A549 (cell line): ENCODE measurements around the gene MIA3. TPM values are rescaled to one million over a fixed set of nuclear protein-coding genes. Genes with fewer than 3 reads are reported as not detected.

Experiments
- ATAC-seq, 2 experiments: fragments of 200-7000 bp in 1 of 2; fragments of >200 bp in 1 of 2; cut with Nextera tagmentation in 1 of 2; cut with Tn5 transposase in 1 of 2; 3 replicates each; pipeline versions ENCODE4 v1.8.0 to v1.9.1; 2018 to 2020; ENCODE audit warnings: mild to moderate bottlenecking in 1 of 2, moderate library complexity in 1 of 2
- CTCF ChIA-PET: fragments of 300-600 bp; sonication (Branson Sonifier 250); formaldehyde crosslinking; extraction: SDS; loops from one replicate; lab custom pipeline; 2021; ENCODE audit warnings: antibody characterized with exemption, inconsistent platforms; lab: Yijun Ruan, JAX
- POLR2A ChIA-PET: fragments of 350-600 bp; formaldehyde crosslinking; extraction: SDS; loops from one replicate; lab custom pipeline; 2021; ENCODE audit warnings: antibody characterized with exemption, inconsistent platforms; lab: Yijun Ruan, JAX
- DNase-seq, 2 experiments: peaks; one replicate each; pipeline versions ENCODE4 v3.0.0 to v3.0.0-alpha.2; 2011 to 2016; ENCODE audit warnings: low read depth in 1 of 2, low spot score in 1 of 2
- FAIRE-seq: peaks from 2 replicates; lab custom pipeline; 2011; peaks lifted over from hg19 to GRCh38; lab: Jason Lieb, UNC
- H3K27ac ChIP-seq, 2 experiments: fragments of >200 bp; sonication (Bioruptor Twin); formaldehyde crosslinking; 3 replicates each; pipeline ENCODE4 v1.5.1; 2016 to 2017
- H3K4me1 ChIP-seq: fragments of >200 bp; sonication (Bioruptor Twin); formaldehyde crosslinking; 3 replicates; pipeline ENCODE4 v1.6.1; 2016
- H3K4me2 ChIP-seq: fragments of >200 bp; sonication (Bioruptor Twin); formaldehyde crosslinking; 3 replicates; pipeline ENCODE4 v1.6.1; 2016
- H3K4me3 ChIP-seq: fragments of >200 bp; sonication (Bioruptor Twin); formaldehyde crosslinking; 3 replicates; pipeline ENCODE4 v1.5.1; 2016
- H3K9me3 ChIP-seq: fragments of >200 bp; sonication (Bioruptor Twin); formaldehyde crosslinking; 3 replicates; pipeline ENCODE4 v1.6.1; 2016
- ATOH8 ChIP-seq: fragments of 250-450 bp; sonication (Bioruptor Pico); IDR thresholded peaks from 2 replicates; pipeline ENCODE4 v1.5.0; 2020; ENCODE audit warnings: low read depth, mild to moderate bottlenecking, moderate library complexity
- BCL3 ChIP-seq: fragments of >200 bp; sonication (Bioruptor Twin); formaldehyde crosslinking; IDR thresholded peaks from 3 replicates; pipeline ENCODE4 v1.6.1; 2016
- CBX8 ChIP-seq: fragments of 200-600 bp; sonication (generic); IDR thresholded peaks from 2 replicates; pipeline ENCODE4 v1.6.1; 2016
- CEBPB ChIP-seq, 2 experiments: fragments of >200 bp in 1 of 2; sonication (Bioruptor Twin) in 1 of 2; formaldehyde crosslinking in 1 of 2; IDR thresholded peaks; 2 replicates each; pipeline ENCODE4 v1.6.1; 2012 to 2016
- CHD2 ChIP-seq: fragments of 150-350 bp; IDR thresholded peaks from 2 replicates; pipeline ENCODE4 v1.6.1; 2014; ENCODE audit warnings: low read length; ENCODE audit not compliant: partially characterized antibody
- E2F6 ChIP-seq: IDR thresholded peaks from 2 replicates; pipeline ENCODE4 v1.6.1; 2012; ENCODE audit warnings: low read depth, borderline replicate concordance
- EHMT2 ChIP-seq: fragments of 200-600 bp; sonication (generic); IDR thresholded peaks from 2 replicates; pipeline ENCODE4 v1.6.1; 2016; ENCODE audit warnings: antibody characterized with exemption, low read depth, mild to moderate bottlenecking, moderate library complexity
- EP300 ChIP-seq, 2 experiments: fragments of >200 bp; sonication (Bioruptor Twin); formaldehyde crosslinking; IDR thresholded peaks; 2 replicates in 1 of 2; 3 replicates in 1 of 2; pipeline ENCODE4 v1.6.1; 2016 to 2017
- FOSL2 ChIP-seq, 2 experiments: fragments of 450-650 bp in 1 of 2; fragments of >200 bp in 1 of 2; sonication (Bioruptor Twin) in 1 of 2; formaldehyde crosslinking; IDR thresholded peaks; 2 replicates each; pipeline versions ENCODE4 v1.5.0 to v1.6.1; 2016 to 2020; ENCODE audit warnings: mild to moderate bottlenecking in 1 of 2, moderate library complexity in 1 of 2
- HEYL ChIP-seq: fragments of 250-450 bp; sonication (Bioruptor Pico); IDR thresholded peaks from 2 replicates; pipeline ENCODE4 v1.8.0; 2021; ENCODE audit warnings: mild to moderate bottlenecking, moderate library complexity
- HMGXB4 ChIP-seq: fragments of 250-450 bp; sonication (Bioruptor Pico); IDR thresholded peaks from 2 replicates; pipeline ENCODE4 v1.5.0; 2021; ENCODE audit warnings: mild to moderate bottlenecking, moderate library complexity, borderline replicate concordance
- JUN ChIP-seq, 2 experiments: fragments of >200 bp; sonication (Bioruptor Twin); formaldehyde crosslinking; IDR thresholded peaks; 2 replicates in 1 of 2; 3 replicates in 1 of 2; pipeline ENCODE4 v1.6.1; 2016 to 2017
- KDM1A ChIP-seq: fragments of 200-600 bp; sonication (generic); IDR thresholded peaks from 2 replicates; pipeline ENCODE4 v1.6.1; 2016; ENCODE audit warnings: low read depth, mild to moderate bottlenecking
- KDM5A ChIP-seq: fragments of 200-600 bp; sonication (generic); IDR thresholded peaks from 2 replicates; pipeline ENCODE4 v1.6.1; 2016; ENCODE audit warnings: antibody characterized with exemption, mild to moderate bottlenecking
- MAFK ChIP-seq: fragments of 450-650 bp; IDR thresholded peaks from 2 replicates; pipeline ENCODE4 v1.6.1; 2014; ENCODE audit not compliant: partially characterized antibody
- MAZ ChIP-seq: fragments of 150-350 bp; IDR thresholded peaks from 2 replicates; pipeline ENCODE4 v1.6.1; 2014; ENCODE audit warnings: antibody characterized with exemption, low read depth, low read length, borderline replicate concordance
- MYC ChIP-seq: IDR thresholded peaks from 2 replicates; pipeline ENCODE4 v1.6.1; 2012; ENCODE audit warnings: mild to moderate bottlenecking, inconsistent platforms, low read length, improper control_type of control experiment, borderline replicate concordance
- PBX3 ChIP-seq: IDR thresholded peaks from 2 replicates; pipeline ENCODE4 v1.6.1; 2012
- POLR2A ChIP-seq: IDR thresholded peaks from 2 replicates; pipeline ENCODE4 v1.6.1; 2012; ENCODE audit warnings: mild to moderate bottlenecking, low read length
- RCOR1 ChIP-seq: fragments of 150-350 bp; IDR thresholded peaks from 2 replicates; pipeline ENCODE4 v1.6.1; 2014; ENCODE audit warnings: antibody characterized with exemption, low read length, low read depth
- RFX5 ChIP-seq: fragments of 450-650 bp; IDR thresholded peaks from 2 replicates; pipeline ENCODE4 v1.7.1; 2014; ENCODE audit warnings: antibody characterized with exemption, mild to moderate bottlenecking, moderate library complexity
- TFCP2L1 ChIP-seq: fragments of 250-450 bp; sonication (Bioruptor Pico); IDR thresholded peaks from 2 replicates; pipeline ENCODE4 v1.5.0; 2021; ENCODE audit warnings: mild to moderate bottlenecking
- TP53 ChIP-seq: fragments of 250-450 bp; sonication (Bioruptor Pico); IDR thresholded peaks from 2 replicates; pipeline ENCODE4 v1.5.0; 2021; ENCODE audit warnings: mild to moderate bottlenecking, moderate library complexity
- USF2 ChIP-seq: fragments of 450-650 bp; IDR thresholded peaks from 2 replicates; pipeline ENCODE4 v1.6.1; 2014; ENCODE audit warnings: antibody characterized with exemption
- ZC3H11A ChIP-seq: fragments of 450-650 bp; IDR thresholded peaks from 2 replicates; pipeline ENCODE4 v1.6.1; 2014; ENCODE audit warnings: antibody characterized with exemption, mild to moderate bottlenecking
- ZNF302 ChIP-seq: fragments of 250-450 bp; sonication (Bioruptor Pico); IDR thresholded peaks from 2 replicates; pipeline ENCODE4 v1.9.0; 2021; ENCODE audit warnings: inconsistent platforms, mild to moderate bottlenecking, moderate library complexity
- ZSCAN20 ChIP-seq: fragments of 250-450 bp; sonication (Bioruptor Pico); IDR thresholded peaks from 2 replicates; pipeline ENCODE4 v1.8.0; 2022; ENCODE audit warnings: mild to moderate bottlenecking, moderate library complexity
- WGBS: methylation state at CpG from one replicate; pipeline ENCODE4 v1.1.6; 2017; ENCODE audit errors: missing lambda C conversion rate; 5-methylcytosine and 5-hydroxymethylcytosine counted together
- polyA plus RNA-seq, 4 experiments: library from polyadenylated mRNA; depleted of rRNA in 3 of 4; stranded (reverse); fragments of >200 nt; fragmentation: RNase III in 1 of 4; extraction: RNeasy Plus Mini Kit Qiagen cat#74134 plus additional on column Dnase treatment in 1 of 4; gene quantifications; 2 replicates in 3 of 4; 3 replicates in 1 of 4; pipeline ENCODE4 v1.2.3, GENCODE V29; 2011 to 2017

Gene MIA3
- polyA plus RNA-seq, 2 of the 4 experiments (the other 2 are of a cell fraction): 17.2 to 39.2 TPM

- TF ChIP-seq MAZ: no peak
- 0 out of 2 replicates have a peak, but pooled peaks have one; percentile 46 for TF ChIP-seq EHMT2
- peak; percentile 56; the same call in 1 of the 2 replicates for TF ChIP-seq HMGXB4 (CRISPR knock-in tag)
- no peak for TF ChIP-seq ZNF302
- no peak for TF ChIP-seq ZC3H11A
- peak; percentile 30; the same call in 1 of the 2 replicates for TF ChIP-seq KDM5A
- no peak for TF ChIP-seq EP300 (IDR thresholded peaks at IDR 0.05)
- peak; percentile 51 for TF ChIP-seq POLR2A
- TF ChIP-seq FOSL2 (IDR thresholded peaks at IDR 0.05): no peak
- no peak for TF ChIP-seq FOSL2 (CRISPR knock-in tag; IDR thresholded peaks at IDR 0.05)
- no peak for TF ChIP-seq KDM1A
- TF ChIP-seq HEYL (CRISPR knock-in tag): no peak
These were observed 28.2 kb upstream of the MIA3 start, which contains the start of gene TAF1A (continued) for GRCh38 chr1:222589462-222590302.

- POLR2A ChIA-PET: no interaction called here
These were observed 25.7 kb upstream of the MIA3 start for GRCh38 chr1:222592171-222592570.

GRCh38 chr1:222594789-222595188 is 23.1 kb upstream of the MIA3 start:
- POLR2A ChIA-PET: no interaction called here
- TF ChIP-seq CEBPB (IDR thresholded peaks at IDR 0.05): no peak
- no peak for TF ChIP-seq BCL3
- no peak for TF ChIP-seq ZSCAN20 (CRISPR knock-in tag)
- TF ChIP-seq CHD2: no peak
- no peak for TF ChIP-seq RCOR1
- no peak for TF ChIP-seq ZC3H11A
- TF ChIP-seq TP53 (CRISPR knock-in tag): no peak
- TF ChIP-seq ATOH8 (CRISPR knock-in tag): no peak
- no peak for TF ChIP-seq CBX8
- TF ChIP-seq TFCP2L1 (CRISPR knock-in tag): no peak
- no peak for TF ChIP-seq KDM1A
- TF ChIP-seq USF2: no peak
- no peak for TF ChIP-seq MYC
- no peak for TF ChIP-seq HEYL (CRISPR knock-in tag)
- no peak for TF ChIP-seq EHMT2

More at GRCh38 chr1:222592171-222592570, 25.7 kb upstream of the MIA3 start:
- FAIRE-seq (no peak), ATAC-seq (no peak), DNase-seq (no peak)
- H3K9me3 ChIP-seq: peaks cover 9% of the 10 kb centered on the region; the same call in 1 of the 3 replicates
- CTCF ChIA-PET: interaction anchor here (1.6 to 3.0 kb wide), 2 partner anchors 126 to 127 kb away, joined by 3 to 8 read pairs; no protein-coding TSS in a partner anchor
- H3K27ac ChIP-seq: no peak overlapping the region
- H3K4me2 ChIP-seq: no peak overlapping the region
- H3K4me1 ChIP-seq: peaks cover 12% of the 10 kb centered on the region; the same call in 1 of the 3 replicates
- TF ChIP-seq MAZ: no peak
- no peak for TF ChIP-seq RFX5
- TF ChIP-seq JUN (IDR thresholded peaks at IDR 0.05): no peak
- TF ChIP-seq PBX3: no peak
- no peak for TF ChIP-seq MAFK
- TF ChIP-seq E2F6: no peak
- no peak overlapping the region for H3K4me3 ChIP-seq
- WGBS: 75% methylated on average over 3 of the region's 3 CpGs

More at GRCh38 chr1:222594789-222595188, 23.1 kb upstream of the MIA3 start:
- Histone ChIP-seq H3K4me2 (no peak overlapping the region), H3K9me3 (peaks cover 9% of the 10 kb centered on the region; the same call in 1 of the 3 replicates), H3K4me1 (peaks cover 5% of the 10 kb centered on the region; the same call in 1 of the 3 replicates), H3K4me3 (no peak overlapping the region), H3K27ac (no peak overlapping the region)
- ATAC-seq (no peak), FAIRE-seq (no peak), DNase-seq (no peak)
- WGBS: 50% methylated on average over 3 of the region's 3 CpGs
- CTCF ChIA-PET: interaction anchor here (0.7 to 2.0 kb wide), 3 partner anchors 10 to 130 kb away, joined by 3 to 6 read pairs (median 4); no protein-coding TSS in a partner anchor
